ENCODE data around the gene TAS2R43. TPM values are rescaled to one million over a fixed set of nuclear protein-coding genes. Genes with fewer than 3 reads are reported as not detected.

The TAS2R43 gene
- total and polyA plus RNA-seq, 10 of the 15 experiments (the other 5 are each of a cell fraction or from before 2014, with no cell fraction given) = 0.09 to 2.1 (median 0.80) TPM; not detected in 5

GRCh38 chr12:11075642-11076041 lies 16.5 kb downstream of the TAS2R43 start (continued):
- TF ChIP-seq IRF3 (IDR thresholded peaks at IDR 0.05) = no peak
- no peak for TF ChIP-seq NFXL1 (IDR thresholded peaks at IDR 0.05; ENCODE audit: borderline replicate concordance)
- no peak for TF ChIP-seq ESRRA (IDR thresholded peaks at IDR 0.05; ENCODE audit: low read length)
- TF ChIP-seq ZBTB11 (CRISPR knock-in tag; IDR thresholded peaks at IDR 0.05) = no peak
- no peak for TF ChIP-seq ZSCAN29 (IDR thresholded peaks at IDR 0.05)
- TF ChIP-seq IRF4 (IDR thresholded peaks at IDR 0.05; ENCODE audit: low read depth, low read length) = no peak
- TF ChIP-seq SUPT20H (IDR thresholded peaks at IDR 0.05; ENCODE audit: borderline replicate concordance, control insufficient read depth, low read depth, low read length) = no peak
- no peak for TF ChIP-seq LARP7 (IDR thresholded peaks at IDR 0.05)
- no peak for TF ChIP-seq BCL11A (IDR thresholded peaks at IDR 0.05; ENCODE audit: low read depth, low read length)
- no peak for TF ChIP-seq ETV6 (conservative IDR thresholded peaks at IDR 0.05 in 1 of 2, IDR thresholded peaks at IDR 0.05 in 1 of 2; ENCODE audit: borderline replicate concordance in 1 of 2, low read depth in 1 of 2)
- peak; percentile 18; the same call in 1 of the 2 replicates for TF ChIP-seq JUNB (IDR thresholded peaks at IDR 0.05)
- TF ChIP-seq ASH2L (IDR thresholded peaks at IDR 0.05; ENCODE audit: borderline replicate concordance, low read depth) = no peak
- TF ChIP-seq BRCA1 (IDR thresholded peaks at IDR 0.05; ENCODE audit: low read depth, low read length) = no peak
- no peak for TF ChIP-seq TCF3 (IDR thresholded peaks at IDR 0.05; ENCODE audit: borderline replicate concordance, insufficient read depth, low read depth, low read length)
- TF ChIP-seq NKRF (conservative IDR thresholded peaks at IDR 0.05) = no peak
- TF ChIP-seq FOXK2 (IDR thresholded peaks at IDR 0.05) = no peak
- no peak for TF ChIP-seq PBX3 (IDR thresholded peaks at IDR 0.05; ENCODE audit: insufficient replicate concordance, low read depth, low read length)
- TF ChIP-seq NRF1 (conservative IDR thresholded peaks at IDR 0.05; ENCODE audit: low read depth, low read length) = no peak
- no peak for TF ChIP-seq MAX (IDR thresholded peaks at IDR 0.05; ENCODE audit: low read depth, low read length)
- TF ChIP-seq TCF7 (IDR thresholded peaks at IDR 0.05; ENCODE audit: borderline replicate concordance) = no peak
- no peak for TF ChIP-seq SRF (IDR thresholded peaks at IDR 0.05; ENCODE audit: low read depth in 2 of 2, low read length in 2 of 2)
- TF ChIP-seq ELK1 (IDR thresholded peaks at IDR 0.05; ENCODE audit: low read depth, low read length) = no peak
- TF ChIP-seq EGR1 (IDR thresholded peaks at IDR 0.05; ENCODE audit: borderline replicate concordance in 1 of 2, low read depth in 2 of 2, low read length in 2 of 2) = no peak
